ENCODE measurements around the gene RIMS4. TPM values are rescaled to one million over a fixed set of nuclear protein-coding genes. Genes with fewer than 3 reads are reported as not detected.
A peak's percentile ranks its signal among the peaks of the same experiment; 100 is the strongest.

The RIMS4 gene
- total and polyA plus RNA-seq, 2 of the 13 experiments (the other 11 are each of a cell fraction or from before 2014, with no cell fraction given), result 0.01 to 0.07 TPM

GRCh38 chr20:44745598-44746366 lies 64.6 kb downstream of the RIMS4 start, which contains the start of gene KCNK15 (continued):
- no peak for TF ChIP-seq ZNF484 (CRISPR knock-in tag; IDR thresholded peaks at IDR 0.05; ENCODE audit: borderline replicate concordance, low read depth)
- no peak for TF ChIP-seq ATF7-NPFF (CRISPR knock-in tag; IDR thresholded peaks at IDR 0.05; ENCODE audit: low read depth)
- no peak for TF ChIP-seq FOXM1 (CRISPR knock-in tag; IDR thresholded peaks at IDR 0.05)
- 0 out of 2 replicates have a peak, but pooled peaks have one; percentile 63 for TF ChIP-seq FOXC1 (CRISPR knock-in tag; IDR thresholded peaks at IDR 0.05; ENCODE audit: borderline replicate concordance)
- no peak for TF ChIP-seq ZNF354B (CRISPR knock-in tag; IDR thresholded peaks at IDR 0.05)
- no peak for TF ChIP-seq ZNF784 (CRISPR knock-in tag; IDR thresholded peaks at IDR 0.05; ENCODE audit: borderline replicate concordance)
- TF ChIP-seq, protein P1, sequence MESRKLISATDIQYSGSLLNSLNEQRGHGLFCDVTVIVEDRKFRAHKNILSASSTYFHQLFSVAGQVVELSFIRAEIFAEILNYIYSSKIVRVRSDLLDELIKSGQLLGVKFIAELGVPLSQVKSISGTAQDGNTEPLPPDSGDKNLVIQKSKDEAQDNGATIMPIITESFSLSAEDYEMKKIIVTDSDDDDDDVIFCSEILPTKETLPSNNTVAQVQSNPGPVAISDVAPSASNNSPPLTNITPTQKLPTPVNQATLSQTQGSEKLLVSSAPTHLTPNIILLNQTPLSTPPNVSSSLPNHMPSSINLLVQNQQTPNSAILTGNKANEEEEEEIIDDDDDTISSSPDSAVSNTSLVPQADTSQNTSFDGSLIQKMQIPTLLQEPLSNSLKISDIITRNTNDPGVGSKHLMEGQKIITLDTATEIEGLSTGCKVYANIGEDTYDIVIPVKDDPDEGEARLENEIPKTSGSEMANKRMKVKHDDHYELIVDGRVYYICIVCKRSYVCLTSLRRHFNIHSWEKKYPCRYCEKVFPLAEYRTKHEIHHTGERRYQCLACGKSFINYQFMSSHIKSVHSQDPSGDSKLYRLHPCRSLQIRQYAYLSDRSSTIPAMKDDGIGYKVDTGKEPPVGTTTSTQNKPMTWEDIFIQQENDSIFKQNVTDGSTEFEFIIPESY (CRISPR knock-in tag; IDR thresholded peaks at IDR 0.05), result no peak
- TF ChIP-seq ZNF446 (CRISPR knock-in tag; IDR thresholded peaks at IDR 0.05), result no peak
- no peak for TF ChIP-seq ZBTB21 (CRISPR knock-in tag; IDR thresholded peaks at IDR 0.05)
- TF ChIP-seq ZNF761 (CRISPR knock-in tag; conservative IDR thresholded peaks at IDR 0.05), result peak; percentile 63; the same call in 1 of the 2 replicates
- peak; percentile 64; the same call in 1 of the 2 replicates for TF ChIP-seq GABPB1 (CRISPR knock-in tag; IDR thresholded peaks at IDR 0.05)
- TF ChIP-seq CHD4 (IDR thresholded peaks at IDR 0.05; ENCODE audit: borderline replicate concordance, low read length), result no peak
- no peak for TF ChIP-seq MYPOP (CRISPR knock-in tag; IDR thresholded peaks at IDR 0.05)
- TF ChIP-seq NFKB2 (CRISPR knock-in tag; IDR thresholded peaks at IDR 0.05; ENCODE audit: borderline replicate concordance), result no peak
- 0 out of 2 replicates have a peak, but pooled peaks have one; percentile 35 for TF ChIP-seq ZNF430 (CRISPR knock-in tag; IDR thresholded peaks at IDR 0.05)
- no peak for TF ChIP-seq ZEB1 (IDR thresholded peaks at IDR 0.05; ENCODE audit: insufficient replicate concordance, low read depth)
- TF ChIP-seq POGK (CRISPR knock-in tag; conservative IDR thresholded peaks at IDR 0.05), result no peak
- no peak for TF ChIP-seq ZNF776 (CRISPR knock-in tag; IDR thresholded peaks at IDR 0.05)
- TF ChIP-seq CC2D1A (CRISPR knock-in tag; IDR thresholded peaks at IDR 0.05), result no peak
- TF ChIP-seq ZBTB8A (CRISPR knock-in tag; IDR thresholded peaks at IDR 0.05; ENCODE audit: borderline replicate concordance, low read depth), result no peak
- TF ChIP-seq FOXJ3 (CRISPR knock-in tag; IDR thresholded peaks at IDR 0.05; ENCODE audit: borderline replicate concordance), result no peak
- TF ChIP-seq HNF4G (IDR thresholded peaks at IDR 0.05; ENCODE audit: borderline replicate concordance, low read depth, low read length), result no peak
- no peak for TF ChIP-seq HNF4G (CRISPR knock-in tag; IDR thresholded peaks at IDR 0.05; ENCODE audit: borderline replicate concordance, low read depth)
- no peak for TF ChIP-seq ZBTB42 (CRISPR knock-in tag; IDR thresholded peaks at IDR 0.05)
- no peak for TF ChIP-seq POLR2A (IDR thresholded peaks at IDR 0.05; ENCODE audit: insufficient read depth in 1 of 2, low read depth in 2 of 2, low read length in 2 of 2)
